K562 (cell line): ENCODE measurements around the gene WWTR1. TPM values are rescaled to one million over a fixed set of nuclear protein-coding genes. Genes with fewer than 3 reads are reported as not detected.

ENCODE experiments used
- ATAC-seq: fragments of 200-7000 bp; cut with Tn5 transposase; 3 replicates; pipeline ENCODE4 v1.9.1; 2020; ENCODE audit warnings: moderate library complexity
- BruUV-seq: library from RNA; stranded (reverse); fragments of 400-500 nt; replicated peaks from 2 replicates; lab custom pipeline; 2021; lab: Mats Ljungman, UMichigan
- CTCF ChIA-PET: fragments of 300-600 bp; formaldehyde crosslinking; extraction: SDS; loops from one replicate; lab custom pipeline; 2021; ENCODE audit warnings: low intra/inter-chr PET ratio; lab: Yijun Ruan, JAX
- POLR2A ChIA-PET: fragments of 300-600, 350-650 bp; sonication (Branson Sonifier 250); formaldehyde crosslinking; extraction: SDS; loops from one replicate; lab custom pipeline; 2021; ENCODE audit warnings: antibody characterized with exemption, inconsistent platforms; lab: Yijun Ruan, JAX
- DNase-seq, 4 experiments: peaks; one replicate each; pipeline versions ENCODE4 v3.0.0 to v3.0.0-alpha.2; 2011 to 2018; ENCODE audit warnings: low spot score in 3 of 4, mixed read lengths in 3 of 4; ENCODE audit errors: extremely low read depth in 1 of 4
- FAIRE-seq: peaks from 2 replicates; lab custom pipeline; 2011; peaks lifted over from hg19 to GRCh38; lab: Jason Lieb, UNC
- H2AFZ ChIP-seq: 2 replicates; pipeline ENCODE4 v1.6.0; 2011; ENCODE audit warnings: low read depth, low read length, control low read depth, inconsistent platforms
- H3K27ac ChIP-seq: fragments of 200-600 bp; 3 replicates; pipeline ENCODE4 v1.8.0; 2011; ENCODE audit warnings: low read depth, mild to moderate bottlenecking, control low read depth, inconsistent platforms, low read length, moderate library complexity, mixed read lengths; ENCODE audit errors: extremely low read depth
- H3K27me3 ChIP-seq, 2 experiments: fragments of 300-600 bp in 1 of 2; 2 replicates in 1 of 2; 3 replicates in 1 of 2; pipeline versions ENCODE4 v1.6.0 to v1.8.0; 2011; ENCODE audit warnings: inconsistent platforms in 2 of 2, low read length in 2 of 2, mild to moderate bottlenecking in 1 of 2, mixed read lengths in 1 of 2, moderate library complexity in 1 of 2; ENCODE audit not compliant: control insufficient read depth in 2 of 2, insufficient read depth in 2 of 2
- H3K36me3 ChIP-seq: fragments of 300-600 bp; 3 replicates; pipeline ENCODE4 v1.8.0; 2011; ENCODE audit warnings: mild to moderate bottlenecking, low read length, inconsistent platforms; ENCODE audit not compliant: control insufficient read depth, insufficient read depth
- H3K4me1 ChIP-seq, 2 experiments: fragments of 200-600 bp in 1 of 2; replicated peaks in 1 of 2; 2 replicates in 1 of 2; 3 replicates in 1 of 2; pipeline versions ENCODE4 v1.5.1 to v1.8.0; 2011; ENCODE audit warnings: inconsistent platforms in 2 of 2, low read length in 2 of 2, mild to moderate bottlenecking in 1 of 2, mixed read lengths in 1 of 2, moderate library complexity in 1 of 2; ENCODE audit not compliant: control insufficient read depth in 2 of 2, insufficient read depth in 2 of 2
- H3K4me2 ChIP-seq: 2 replicates; pipeline ENCODE4 v1.6.1; 2011; ENCODE audit warnings: low read length, control low read depth, inconsistent platforms, mixed read lengths; ENCODE audit not compliant: insufficient read depth
- H3K4me3 ChIP-seq: fragments of 200-600 bp; sonication (generic), shearing (Covaris generic); 2 replicates; pipeline ENCODE4 v1.5.1; 2016; ENCODE audit warnings: control low read depth, inconsistent platforms
- H3K79me2 ChIP-seq: fragments of 200-600 bp; 3 replicates; pipeline ENCODE4 v1.8.0; 2011; ENCODE audit warnings: low read length, inconsistent platforms; ENCODE audit not compliant: control insufficient read depth, insufficient read depth
- H3K9ac ChIP-seq, 2 experiments: 2 replicates each; pipeline versions ENCODE4 v1.6.0 to v1.6.1; 2011; ENCODE audit warnings: low read depth in 2 of 2, low read length in 2 of 2, control low read depth in 1 of 2, inconsistent platforms in 1 of 2, mild to moderate bottlenecking in 1 of 2, mixed read lengths in 1 of 2; ENCODE audit not compliant: insufficient read depth in 1 of 2
- H3K9me1 ChIP-seq: one replicate; pipeline ENCODE4 v1.6.0; 2011; ENCODE audit warnings: inconsistent platforms, mild to moderate bottlenecking, low read length, moderate library complexity; ENCODE audit not compliant: control insufficient read depth, insufficient read depth
- H3K9me3 ChIP-seq: replicated peaks from 2 replicates; pipeline ENCODE4 v1.5.1; 2011; ENCODE audit warnings: low read depth, low read length, inconsistent platforms; ENCODE audit not compliant: control insufficient read depth, insufficient read depth
- H4K20me1 ChIP-seq: replicated peaks from 2 replicates; pipeline ENCODE4 v1.6.1; 2011; ENCODE audit warnings: low read length, inconsistent platforms, mixed read lengths; ENCODE audit not compliant: control insufficient read depth, insufficient read depth
- ETS2 ChIP-seq: IDR thresholded peaks from 2 replicates; pipeline ENCODE4 v1.6.1; 2016; ENCODE audit warnings: borderline replicate concordance, missing genetic modification characterization, mild to moderate bottlenecking, moderate library complexity, missing compliant biosample characterization; ENCODE audit not compliant: poor library complexity, severe bottlenecking
- FOXK1 ChIP-seq: sonication (generic); formaldehyde crosslinking; IDR thresholded peaks from 2 replicates; pipeline ENCODE4 v1.8.0; 2022; ENCODE audit warnings: missing genetic modification reagents, mild to moderate bottlenecking, borderline replicate concordance
- HDAC2 ChIP-seq: fragments of 450-650 bp; IDR thresholded peaks from 2 replicates; pipeline ENCODE4 v1.6.1; 2016; ENCODE audit warnings: mild to moderate bottlenecking
- HMGN3 ChIP-seq: IDR thresholded peaks from 2 replicates; pipeline ENCODE4 v1.6.1; 2011; ENCODE audit warnings: borderline replicate concordance, low read depth, mild to moderate bottlenecking, mixed read lengths, low read length; ENCODE audit not compliant: insufficient read length; ENCODE audit errors: extremely low read depth
- KDM4B ChIP-seq, 2 experiments: fragments of 450-650 bp in 1 of 2; sonication (generic) in 1 of 2; IDR thresholded peaks; 2 replicates each; pipeline ENCODE4 v1.6.1; 2016 to 2017; ENCODE audit warnings: borderline replicate concordance in 2 of 2, antibody characterized with exemption in 1 of 2, low read depth in 1 of 2, mild to moderate bottlenecking in 1 of 2
- NR2C2 ChIP-seq, 2 experiments: fragments of 200-800 bp in 1 of 2; sonication (Bioruptor generic) in 1 of 2; sonication (generic) in 1 of 2; formaldehyde crosslinking in 1 of 2; IDR thresholded peaks; 2 replicates each; pipeline versions ENCODE4 v1.6.1 to v1.8.0; 2016 to 2022; ENCODE audit warnings: mild to moderate bottlenecking in 1 of 2, missing compliant biosample characterization in 1 of 2, missing genetic modification characterization in 1 of 2, missing genetic modification reagents in 1 of 2
- SMARCA4 ChIP-seq: fragments of 450-650 bp; IDR thresholded peaks from 2 replicates; pipeline ENCODE4 v1.6.1; 2016
- SMARCE1 ChIP-seq: fragments of 450-650 bp; IDR thresholded peaks from 2 replicates; pipeline ENCODE4 v1.7.1; 2016; ENCODE audit warnings: mild to moderate bottlenecking
- SRSF9 ChIP-seq: fragments of 200-400 bp; formaldehyde crosslinking; IDR thresholded peaks from 2 replicates; pipeline ENCODE4 v1.6.1; 2017; ENCODE audit warnings: low read depth, low read length, borderline replicate concordance
- ZEB2 ChIP-seq: fragments of 450-650 bp; IDR thresholded peaks from 2 replicates; pipeline ENCODE4 v1.6.1; 2016
- ZNF165 ChIP-seq: fragments of 250-450 bp; sonication (Bioruptor Pico); IDR thresholded peaks from 2 replicates; pipeline ENCODE4 v1.4.0; 2020; ENCODE audit warnings: borderline replicate concordance
- ZNF212 ChIP-seq: fragments of 450-650 bp; formaldehyde crosslinking; IDR thresholded peaks from 2 replicates; pipeline ENCODE4 v1.4.0; 2020; ENCODE audit warnings: mild to moderate bottlenecking
- ZNF561 ChIP-seq: fragments of 450-650 bp; formaldehyde crosslinking; conservative IDR thresholded peaks from 2 replicates; pipeline ENCODE4 v1.4.0; 2020; ENCODE audit warnings: mild to moderate bottlenecking, moderate library complexity
- ZNF707 ChIP-seq: fragments of 250-450 bp; sonication (Bioruptor Pico); conservative IDR thresholded peaks from 2 replicates; pipeline ENCODE4 v1.8.0; 2022; ENCODE audit warnings: inconsistent platforms, mild to moderate bottlenecking, moderate library complexity
- WGBS: fragments of 100-300 bp; shearing (Covaris generic); methylation state at CpG from one replicate; pipeline ENCODE4 v1.1.6; 2016; ENCODE audit warnings: low coverage, mixed read lengths; ENCODE audit not compliant: insufficient coverage; ENCODE audit errors: missing lambda C conversion rate; 5-methylcytosine and 5-hydroxymethylcytosine counted together
- in situ Hi-C: fragments of 300-500 bp; cut with MboI; formaldehyde crosslinking; loops from 4 replicates; pipeline ENCODE4 v1.15.0; 2018; ENCODE audit warnings: inconsistent platforms, mixed read lengths
- intact Hi-C: fragments of 100-400 bp; cut with micrococcal nuclease; formaldehyde crosslinking; loops from 2 replicates; pipeline ENCODE4 v1.14.2; 2022
- polyA plus RNA-seq, 8 experiments: library from polyadenylated mRNA; depleted of rRNA in 4 of 8; stranded (reverse) in 5 of 8; unstranded in 3 of 8; fragments of >200 nt; fragmentation: Nextera tagmentation in 2 of 8; fragmentation: Illumina TruSeq in 1 of 8; extraction: Ambion mirVana in 2 of 8; extraction: Trizol in 1 of 8; gene quantifications; 2 replicates each; pipeline versions ENCODE4 v1.2.1 to v1.2.3, GENCODE V29; 2011 to 2014; ENCODE audit warnings: inconsistent platforms in 1 of 8, missing spikeins in 1 of 8
- total RNA-seq, 7 experiments: library from RNA; depleted of rRNA in 6 of 7; stranded (reverse); fragments of >200 nt in 6 of 7; fragmentation: Illumina TruSeq in 2 of 7; extraction: Trizol in 2 of 7; gene quantifications; 2 replicates each; pipeline versions ENCODE4 v1.2.1 to v1.2.3, GENCODE V29; 2011 to 2021; ENCODE audit warnings: low replicate concordance in 1 of 7
- TF ChIP-seq, protein P1 (sequence below): fragments of 250-450 bp; sonication (Bioruptor Pico); IDR thresholded peaks from 2 replicates; pipeline ENCODE4 v1.4.0; 2020; ENCODE audit warnings: mild to moderate bottlenecking
- TF ChIP-seq, protein P2 (sequence below): IDR thresholded peaks from 2 replicates; pipeline ENCODE4 v1.6.1; 2011; ENCODE audit not compliant: insufficient read length; ENCODE audit errors: extremely low read depth

WWTR1 gene
- total and polyA plus RNA-seq, 9 of the 15 experiments (the other 6 are each of a cell fraction or from before 2014, with no cell fraction given) = 0.04 to 1.5 (median 0.60) TPM

DNA sequence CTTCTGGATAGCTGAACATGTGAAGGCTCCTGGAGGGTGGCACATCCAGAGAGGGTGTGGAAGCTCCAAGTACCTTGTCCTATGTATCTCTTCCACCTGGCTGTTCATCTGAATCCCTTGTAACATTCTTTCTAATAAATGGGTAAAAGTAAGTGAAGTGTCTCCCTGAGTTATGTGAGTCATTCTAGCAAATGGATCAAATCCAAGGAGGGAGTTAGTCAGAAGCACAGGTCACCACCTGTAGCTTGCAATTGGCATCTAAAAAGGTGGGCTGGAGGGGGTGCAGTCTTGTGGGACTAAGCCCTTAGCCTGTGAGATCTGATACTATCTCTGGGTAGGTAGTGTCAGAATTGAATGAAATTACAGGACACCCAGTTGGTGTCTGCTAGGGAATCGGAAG lies 71.0 kb downstream of the WWTR1 start:
- Histone ChIP-seq H3K4me3 (no peak overlapping the region), H3K4me1 (no peaks in the 10 kb centered on the region), H3K4me2 (no peak overlapping the region), H3K36me3 (no peaks in the 10 kb centered on the region), H2AFZ (no peak overlapping the region), H3K79me2 (no peaks in the 10 kb centered on the region), H3K9me1 (no peaks in the 10 kb centered on the region), H3K27me3 (peaks cover 15 to 17% of the 10 kb centered on the region in 2 experiments; a peak in 4 of 5 replicates), H3K9ac (no peak overlapping the region), H3K27ac (no peak overlapping the region), H3K9me3 (no peaks in the 10 kb centered on the region), H4K20me1 (no peaks in the 10 kb centered on the region)
- BruUV-seq = no TSS peak
- in situ Hi-C loops = no loop called here
- 30% methylated on average over 1 of the region's 1 CpG for WGBS
- intact Hi-C loops = no loop called here
- POLR2A ChIA-PET = interaction anchor here (1.4 kb wide), 1 partner anchor 229 kb away, joined by 5 read pairs; no protein-coding TSS in a partner anchor
- DNase-seq = no peak
- TF ChIP-seq NR2C2 (CRISPR knock-in tag; IDR thresholded peaks at IDR 0.05) (no peak), NR2C2 (tag; IDR thresholded peaks at IDR 0.05) (no peak), SMARCA4 (no peak), ZNF707 (CRISPR knock-in tag) (no peak), ZNF165 (no peak), HDAC2 (no peak), FOXK1 (CRISPR knock-in tag) (no peak), ETS2 (tag) (no peak), HMGN3 (no peak), ZNF212 (no peak), ZNF561 (CRISPR knock-in tag) (no peak), KDM4B (IDR thresholded peaks at IDR 0.05; ENCODE audit: borderline replicate concordance in 2 of 2, low read depth in 1 of 2) (no peak), ZEB2 (no peak), SMARCE1 (no peak), SRSF9 (no peak)
- TF ChIP-seq, protein P1, sequence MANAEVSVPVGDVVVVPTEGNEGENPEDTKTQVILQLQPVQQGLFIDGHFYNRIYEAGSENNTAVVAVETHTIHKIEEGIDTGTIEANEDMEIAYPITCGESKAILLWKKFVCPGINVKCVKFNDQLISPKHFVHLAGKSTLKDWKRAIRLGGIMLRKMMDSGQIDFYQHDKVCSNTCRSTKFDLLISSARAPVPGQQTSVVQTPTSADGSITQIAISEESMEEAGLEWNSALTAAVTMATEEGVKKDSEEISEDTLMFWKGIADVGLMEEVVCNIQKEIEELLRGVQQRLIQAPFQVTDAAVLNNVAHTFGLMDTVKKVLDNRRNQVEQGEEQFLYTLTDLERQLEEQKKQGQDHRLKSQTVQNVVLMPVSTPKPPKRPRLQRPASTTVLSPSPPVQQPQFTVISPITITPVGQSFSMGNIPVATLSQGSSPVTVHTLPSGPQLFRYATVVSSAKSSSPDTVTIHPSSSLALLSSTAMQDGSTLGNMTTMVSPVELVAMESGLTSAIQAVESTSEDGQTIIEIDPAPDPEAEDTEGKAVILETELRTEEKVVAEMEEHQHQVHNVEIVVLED (CRISPR knock-in tag) = no peak
- TF ChIP-seq, protein P2, sequence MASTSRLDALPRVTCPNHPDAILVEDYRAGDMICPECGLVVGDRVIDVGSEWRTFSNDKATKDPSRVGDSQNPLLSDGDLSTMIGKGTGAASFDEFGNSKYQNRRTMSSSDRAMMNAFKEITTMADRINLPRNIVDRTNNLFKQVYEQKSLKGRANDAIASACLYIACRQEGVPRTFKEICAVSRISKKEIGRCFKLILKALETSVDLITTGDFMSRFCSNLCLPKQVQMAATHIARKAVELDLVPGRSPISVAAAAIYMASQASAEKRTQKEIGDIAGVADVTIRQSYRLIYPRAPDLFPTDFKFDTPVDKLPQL = no peak
- CTCF ChIA-PET = no interaction called here
- no peak for FAIRE-seq
- no peak for ATAC-seq
